ENCODE measurements around the gene HOXD9. TPM values are rescaled to one million over a fixed set of nuclear protein-coding genes. Genes with fewer than 3 reads are reported as not detected.

HOXD9 gene
- total RNA-seq, 1 experiment from 2014 or later: not detected

GRCh38 chr2:176148751-176149421 is 26.4 kb downstream of the HOXD9 start:
- peaks cover 100% of the 10 kb centered on the region for H3K27me3 Mint-ChIP-seq (ENCODE audit: low read depth)
- H3K36me3 Mint-ChIP-seq: no peaks in the 10 kb centered on the region
- no peak overlapping the region for H3K4me3 Mint-ChIP-seq
- peaks cover 22% of the 10 kb centered on the region for H3K4me1 Mint-ChIP-seq
- no peak for ATAC-seq
- no peak overlapping the region for H3K27ac Mint-ChIP-seq
- ChIA-PET POLR2A (interaction anchor here (0.6 to 1.6 kb wide), 2 partner anchors 14 to 17 kb away, joined by 3 read pairs; no protein-coding TSS in a partner anchor), CTCF (no interaction called here)
- TF ChIP-seq EMX1 (CRISPR knock-in tag; IDR thresholded peaks at IDR 0.05): no peak
- no peaks in the 10 kb centered on the region for H3K9me3 Mint-ChIP-seq
- no peak for DNase-seq (ENCODE audit: low spot score)

GRCh38 chr2:176149481-176149938 is 27.0 kb downstream of the HOXD9 start:
- CTCF ChIA-PET: no interaction called here
- Mint-ChIP-seq H3K4me3 (no peak overlapping the region), H3K27ac (no peak overlapping the region), H3K36me3 (no peaks in the 10 kb centered on the region), H3K4me1 (peaks cover 22% of the 10 kb centered on the region), H3K9me3 (no peaks in the 10 kb centered on the region), H3K27me3 (ENCODE audit: low read depth) (peaks cover 100% of the 10 kb centered on the region)
- TF ChIP-seq GABPB1 (CRISPR knock-in tag; IDR thresholded peaks at IDR 0.05) (no peak), FOXP4 (CRISPR knock-in tag; IDR thresholded peaks at IDR 0.05) (no peak), OVOL2 (CRISPR knock-in tag; IDR thresholded peaks at IDR 0.05; ENCODE audit: borderline replicate concordance) (no peak), MYBL2 (CRISPR knock-in tag; IDR thresholded peaks at IDR 0.05) (no peak), NFYB (CRISPR knock-in tag; conservative IDR thresholded peaks at IDR 0.05; ENCODE audit: low read depth) (no peak), GTF2I (CRISPR knock-in tag; conservative IDR thresholded peaks at IDR 0.05) (no peak), HMGA2 (CRISPR knock-in tag; IDR thresholded peaks at IDR 0.05) (no peak), NR3C1 (CRISPR knock-in tag; conservative IDR thresholded peaks at IDR 0.05; ENCODE audit: low read depth) (no peak), TEAD1 (CRISPR knock-in tag; IDR thresholded peaks at IDR 0.05) (no peak), MLX (CRISPR knock-in tag; IDR thresholded peaks at IDR 0.05) (no peak), ZNF396 (CRISPR knock-in tag; IDR thresholded peaks at IDR 0.05; ENCODE audit: borderline replicate concordance) (no peak), SP1 (CRISPR knock-in tag; conservative IDR thresholded peaks at IDR 0.05) (no peak), ZBTB21 (CRISPR knock-in tag; IDR thresholded peaks at IDR 0.05; ENCODE audit: borderline replicate concordance) (no peak), FOXK1 (CRISPR knock-in tag; IDR thresholded peaks at IDR 0.05) (no peak), NFATC4 (CRISPR knock-in tag; IDR thresholded peaks at IDR 0.05) (no peak), USF2 (CRISPR knock-in tag; IDR thresholded peaks at IDR 0.05) (no peak), E2F5 (CRISPR knock-in tag; IDR thresholded peaks at IDR 0.05) (no peak)
- DNase-seq (ENCODE audit: low spot score) (no peak), ATAC-seq (no peak)
- POLR2A ChIA-PET: interaction anchor here (0.6 to 1.6 kb wide), 2 partner anchors 13 to 17 kb away, joined by 3 read pairs; no protein-coding TSS in a partner anchor

- POLR2A ChIA-PET: interaction anchor here (1.6 kb wide), 1 partner anchor 13 kb away, joined by 3 read pairs; no protein-coding TSS in a partner anchor
- Mint-ChIP-seq H3K4me1 (peaks cover 25% of the 10 kb centered on the region), H3K9me3 (no peaks in the 10 kb centered on the region), H3K27ac (no peak overlapping the region), H3K4me3 (no peak overlapping the region), H3K27me3 (ENCODE audit: low read depth) (peaks cover 100% of the 10 kb centered on the region), H3K36me3 (no peaks in the 10 kb centered on the region)
- DNase-seq (ENCODE audit: low spot score) (no peak), ATAC-seq (no peak)
- TF ChIP-seq JUN (CRISPR knock-in tag; IDR thresholded peaks at IDR 0.05) (no peak), AR (CRISPR knock-in tag; IDR thresholded peaks at IDR 0.05) (no peak)
- CTCF ChIA-PET: interaction anchor here (1.0 to 1.3 kb wide), 3 partner anchors 9 to 305 kb away, joined by 3 to 4 read pairs (median 3); no protein-coding TSS in a partner anchor
Measured at GRCh38 chr2:176149939-176150583, 27.5 kb downstream of the HOXD9 start.

Measured in WTC11 (cell line).